GM21360 (cell line): ENCODE measurements around the gene FAM217B.
"Not testable (repeated sequence)": the region's sequence is repeated elsewhere in the genome, so short reads cannot be mapped to it uniquely, and the experiment has no call there.

Experiments used
- ATAC-seq: cut with Tn5 transposase; IDR thresholded peaks from one replicate; pipeline ENCODE4 v1.9.1; 2021; ENCODE audit warnings: mild to moderate bottlenecking, moderate library complexity; ENCODE audit not compliant: unreplicated experiment

The FAM217B gene

DNA sequence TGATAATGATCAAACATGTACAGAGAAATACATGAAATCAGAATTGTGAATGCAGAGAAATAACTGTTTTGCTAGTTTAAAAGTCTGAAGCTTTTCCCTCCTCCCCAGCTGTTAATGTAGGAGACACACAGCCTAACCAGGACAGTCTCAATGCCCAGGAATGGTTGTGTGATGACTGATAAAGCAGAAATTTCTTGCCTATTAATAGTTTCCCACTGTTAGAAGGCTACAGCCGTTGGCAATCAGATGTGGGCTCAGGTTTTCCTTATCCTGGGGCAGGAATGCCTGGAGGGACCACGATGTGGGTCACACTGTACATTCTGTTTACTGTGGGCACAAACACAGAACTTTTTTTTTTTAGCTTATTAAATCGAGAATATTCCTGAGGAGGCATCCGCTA lies 2.0 kb upstream of the FAM217B start:
- ATAC-seq: no peak

DNA sequence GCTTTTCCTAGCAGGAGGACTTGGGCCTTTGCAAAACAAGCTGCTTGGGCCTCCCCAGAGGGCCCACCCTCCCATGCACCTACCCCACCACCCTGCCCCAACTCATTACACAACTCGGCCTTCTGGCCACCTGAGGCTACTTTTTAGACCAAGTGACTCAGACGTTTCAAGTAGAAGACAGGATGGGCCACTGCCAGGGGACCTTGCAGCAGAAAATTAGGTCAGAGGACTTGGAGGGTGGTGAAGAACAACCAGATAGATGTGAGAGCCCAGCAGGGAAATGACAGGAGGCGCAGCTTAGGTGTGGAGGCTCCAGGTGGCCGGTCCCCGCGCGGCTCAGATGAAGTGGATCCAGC lies 1.5 kb upstream of the FAM217B start:
- ATAC-seq: no peak

DNA sequence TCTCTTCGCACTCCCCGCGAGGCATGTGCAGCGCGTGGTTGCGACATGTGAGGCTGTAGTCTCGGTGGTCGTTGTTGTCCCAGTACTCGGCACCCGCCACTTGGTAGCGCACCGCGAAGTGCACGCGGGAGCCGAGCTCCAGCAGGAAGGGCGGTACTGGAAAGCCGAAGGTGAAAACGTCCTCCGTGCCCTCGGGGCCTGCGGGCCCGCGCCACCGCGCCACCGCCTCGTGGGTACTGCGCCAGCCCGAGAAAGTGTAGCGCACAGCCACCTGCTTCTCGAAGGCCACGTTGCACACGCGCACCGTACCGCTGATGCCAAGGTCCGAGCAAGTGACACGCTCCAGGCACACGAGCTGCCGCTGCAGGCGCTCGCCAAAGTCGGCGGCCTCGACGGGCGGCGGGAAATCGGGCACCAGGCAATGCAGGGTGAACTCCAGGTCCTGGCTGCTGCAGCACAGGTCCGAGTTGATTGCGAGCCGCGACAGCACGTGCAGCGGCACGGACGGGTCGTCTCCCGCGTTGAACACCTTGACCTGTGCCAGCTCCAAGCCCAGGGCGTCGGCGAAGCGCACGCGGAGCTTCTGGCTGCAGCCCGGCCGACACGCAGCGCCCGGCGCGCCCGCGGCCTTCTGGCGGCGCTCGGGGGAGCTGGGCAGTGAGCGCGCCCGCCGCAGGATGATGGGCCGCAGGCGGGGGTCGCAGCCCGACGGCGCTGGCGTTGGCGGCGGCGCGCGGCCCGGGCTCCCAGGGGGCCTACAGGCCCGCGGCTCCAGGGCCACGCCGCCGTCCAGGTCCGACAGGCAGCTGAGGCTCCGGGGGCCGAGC lies 924 bp upstream of the FAM217B start:
- ATAC-seq: no peak

DNA sequence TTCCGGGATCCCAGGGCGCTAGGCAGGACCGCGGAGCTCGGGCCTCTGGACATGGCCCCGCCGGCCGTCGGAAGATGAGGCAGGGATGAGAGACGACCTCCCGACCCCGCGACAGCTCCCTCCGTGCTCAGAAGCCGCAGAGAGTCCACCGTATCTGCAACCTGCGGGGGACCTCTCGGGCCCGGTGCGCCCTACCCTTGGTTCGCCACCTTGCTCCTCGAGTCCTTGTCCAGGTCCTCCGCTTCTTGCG lies 385 bp upstream of the FAM217B start:
- peak; percentile 29 for ATAC-seq

DNA sequence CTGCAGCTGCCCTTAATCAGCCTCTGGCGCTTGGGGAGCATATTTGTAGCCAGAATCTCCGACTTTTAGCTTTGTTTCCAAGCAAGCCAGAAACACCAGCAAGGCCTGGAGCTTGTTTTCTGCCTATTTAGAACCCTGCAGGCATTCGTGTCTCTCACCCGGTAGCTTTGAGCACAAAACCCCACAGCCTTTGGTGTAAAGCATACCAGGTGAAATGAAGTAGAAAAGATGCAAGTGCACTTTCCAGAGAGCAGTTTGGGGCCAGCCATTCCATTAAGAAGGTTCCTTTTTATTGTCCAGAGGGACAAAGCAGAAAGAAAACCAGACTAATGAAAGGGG lies 736 bp downstream of the FAM217B start:
- ATAC-seq: peak; percentile 2

DNA sequence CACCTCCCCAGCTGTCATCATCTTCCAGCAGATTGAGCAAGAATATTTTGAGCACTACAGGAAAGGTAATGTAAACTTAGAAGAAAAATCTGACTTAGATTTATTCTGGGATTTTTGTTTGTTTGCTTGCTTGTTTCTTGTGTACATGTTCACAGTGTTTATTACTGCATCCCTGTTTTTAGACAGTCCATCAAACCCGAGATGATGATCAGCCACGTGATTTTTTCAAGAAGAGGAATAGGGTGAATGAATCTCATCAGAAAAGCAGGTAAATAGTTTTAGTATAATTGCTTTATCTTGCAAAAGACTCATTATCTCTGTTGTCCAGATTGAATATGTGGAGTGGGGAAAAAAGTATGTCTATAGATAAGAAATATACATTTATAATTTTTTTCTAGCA lies 2.1 kb downstream of the FAM217B start:
- no peak for ATAC-seq

DNA sequence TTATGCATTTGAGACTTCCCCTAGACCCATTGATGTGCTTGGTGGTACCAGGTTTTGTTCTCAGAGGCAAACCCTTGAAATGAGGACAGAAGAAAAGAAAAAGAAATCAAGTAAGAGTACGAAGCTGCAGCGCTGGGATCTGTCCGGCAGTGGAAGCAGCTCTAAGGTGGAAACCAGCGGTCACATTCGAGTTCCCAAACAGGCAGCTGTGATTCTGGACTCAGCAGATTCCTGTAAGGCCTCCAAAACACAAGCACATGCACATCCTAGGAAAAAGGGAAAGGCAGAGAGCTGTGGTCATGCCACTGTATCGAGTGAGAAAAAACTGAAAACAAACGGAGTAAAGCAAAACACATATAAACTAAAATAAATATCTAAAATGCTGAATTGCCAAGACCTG lies 4.5 kb downstream of the FAM217B start:
- no peak for ATAC-seq

DNA sequence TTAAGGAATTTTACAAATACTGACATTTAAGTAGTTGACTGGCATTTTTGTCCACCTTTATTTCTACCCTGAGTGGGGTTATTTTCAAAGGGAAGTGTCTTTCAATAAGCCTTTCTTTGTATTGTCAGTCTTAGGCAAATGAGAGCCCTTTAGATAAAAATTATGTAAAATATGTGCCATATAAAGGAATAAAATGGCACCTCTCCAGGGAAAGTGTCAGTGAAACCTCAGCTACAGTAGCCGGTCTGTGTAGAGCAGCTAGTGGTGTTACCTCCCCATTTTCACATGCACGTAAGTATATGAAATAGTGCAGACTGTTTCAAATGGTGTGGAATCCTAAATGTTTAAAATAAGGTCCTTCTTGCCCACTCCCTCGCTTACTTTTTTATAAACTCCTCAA lies 5.0 kb downstream of the FAM217B start:
- ATAC-seq: no peak

DNA sequence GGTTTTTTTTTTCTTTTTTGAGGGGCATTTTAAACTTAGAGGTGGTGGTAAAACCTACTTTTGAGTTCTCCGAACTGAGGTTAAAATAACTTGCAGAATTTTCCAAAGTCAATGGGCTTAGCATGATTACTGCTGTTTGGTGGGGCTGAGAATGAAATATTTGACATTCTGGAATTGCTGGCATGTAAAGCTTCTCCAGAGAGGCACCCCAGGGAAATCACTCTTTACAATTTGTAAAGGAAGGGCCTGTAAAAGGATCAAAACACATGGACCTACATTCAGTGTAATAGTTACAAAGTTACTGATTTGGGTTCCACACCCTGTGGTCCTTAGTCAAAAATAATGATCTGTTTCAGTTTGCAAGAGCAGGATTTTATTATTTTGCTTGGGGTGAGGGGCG lies 5.5 kb downstream of the FAM217B start:
- ATAC-seq: no peak

DNA sequence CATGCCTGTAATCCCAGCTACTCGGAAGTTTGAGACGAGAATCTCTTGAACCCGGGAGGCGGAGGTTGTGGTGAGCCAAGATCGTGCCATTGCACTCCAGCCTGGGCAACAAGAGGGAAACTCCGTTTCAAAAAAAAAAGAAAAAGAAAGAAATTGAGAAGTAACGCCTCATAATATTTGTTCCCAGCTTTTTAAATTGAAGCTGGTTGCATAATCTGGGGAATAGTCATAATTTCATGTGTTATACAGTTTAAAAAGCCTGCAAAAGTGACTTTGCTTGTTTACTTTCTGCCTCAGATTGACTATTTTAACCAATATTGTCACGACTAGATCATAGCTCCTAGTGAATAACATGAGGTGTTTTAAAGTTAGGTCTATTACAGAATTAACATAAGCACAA lies 7.2 kb downstream of the FAM217B start:
- no peak for ATAC-seq

DNA sequence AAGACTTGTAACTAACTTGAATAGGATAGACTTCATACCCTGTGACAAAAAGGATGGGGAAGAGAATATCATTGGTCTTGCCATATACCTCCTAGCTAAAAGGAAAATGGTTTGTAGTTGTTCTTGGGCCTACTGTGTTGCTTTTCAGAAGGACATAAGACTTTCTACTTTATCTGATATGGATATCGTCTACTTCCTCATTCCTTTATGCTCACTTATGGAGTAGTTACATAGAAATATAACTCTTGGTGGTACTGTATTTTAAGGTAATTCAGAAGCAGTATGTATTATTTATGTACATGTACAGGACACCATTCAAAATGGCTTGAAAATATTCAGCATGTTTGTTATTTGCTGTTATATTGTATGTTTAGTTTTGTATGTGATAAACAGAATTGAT lies 8.0 kb downstream of the FAM217B start:
- ATAC-seq: no peak

DNA sequence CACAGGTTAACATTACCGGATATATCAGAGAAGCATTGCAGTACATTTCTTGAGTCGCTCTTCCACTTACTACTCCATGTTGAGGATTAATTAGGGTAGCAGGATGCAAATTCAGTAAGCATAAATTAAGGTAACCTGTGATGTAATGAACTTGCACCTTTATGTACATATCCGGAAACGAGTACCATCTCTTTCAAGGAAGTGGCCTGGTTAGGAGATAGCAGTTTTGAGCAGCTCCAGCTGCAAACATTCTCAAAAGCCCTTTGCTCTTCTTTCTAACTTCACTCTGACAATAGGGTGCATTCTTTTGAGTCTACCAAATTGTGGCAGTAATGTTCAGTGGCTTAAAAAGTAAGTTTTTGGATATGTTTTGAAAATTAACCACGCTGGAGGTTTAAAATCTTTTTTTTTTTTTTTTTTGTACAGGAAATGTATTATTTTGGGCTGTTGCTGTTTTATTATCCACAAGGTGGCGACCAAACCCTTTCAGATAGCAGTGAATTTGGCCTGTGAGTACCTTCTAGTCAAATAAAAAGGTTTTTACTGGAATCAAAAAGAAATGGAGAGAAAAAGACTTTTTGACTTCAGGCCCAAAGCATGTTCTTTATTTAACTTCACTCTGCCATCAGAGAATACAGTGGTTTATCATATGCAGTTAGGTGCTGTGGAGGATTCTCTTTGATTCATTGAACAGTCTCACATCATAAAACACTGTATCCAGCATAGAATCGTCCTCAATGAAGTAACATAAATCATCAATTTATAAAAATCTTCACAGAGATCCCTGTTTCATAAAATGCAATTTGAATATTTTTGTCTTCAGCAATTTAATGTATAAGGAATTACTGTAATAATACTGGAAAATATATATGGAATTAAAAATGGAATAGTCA lies 8.9 kb downstream of the FAM217B start:
- no peak for ATAC-seq

DNA sequence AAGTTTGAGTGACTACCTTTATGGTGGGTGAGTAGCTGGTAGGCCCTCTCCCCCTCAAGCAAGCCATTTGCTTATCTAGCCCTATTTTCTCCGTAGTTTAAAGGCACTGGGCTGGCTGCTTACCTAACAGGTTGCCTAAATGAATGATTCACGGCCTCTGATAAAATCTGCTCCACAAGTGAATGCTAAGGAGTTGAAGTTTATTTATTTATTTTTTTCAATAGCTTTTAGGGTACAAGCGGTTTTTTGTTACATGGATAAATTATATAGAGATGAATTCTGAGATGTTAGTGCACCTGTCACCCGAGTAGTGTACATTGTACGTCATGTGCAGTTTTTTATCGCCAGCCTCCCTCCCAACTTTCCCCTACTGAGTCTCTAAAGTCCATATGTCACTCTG lies 9.7 kb downstream of the FAM217B start:
- no peak for ATAC-seq

DNA sequence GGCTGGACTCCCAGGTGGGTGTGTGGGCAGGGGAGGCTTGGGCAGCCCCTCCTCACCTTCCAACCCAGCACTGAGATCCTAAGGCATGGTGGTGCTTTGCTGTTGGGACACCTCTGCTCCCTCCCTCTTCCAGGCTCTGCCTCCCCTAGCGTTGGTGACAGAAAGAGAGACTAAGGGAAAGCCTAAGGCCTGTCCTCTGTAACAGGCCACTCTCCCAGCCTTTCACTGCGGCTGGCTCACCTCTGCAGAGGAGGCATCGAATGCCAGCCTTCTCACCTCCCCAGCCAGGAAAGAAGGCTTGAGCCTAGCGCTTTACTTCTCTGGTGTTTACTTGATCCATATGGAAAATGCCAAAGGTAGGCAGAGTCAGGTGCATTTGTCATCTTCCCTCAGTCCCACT lies 14.5 kb downstream of the FAM217B start:
- no peak for ATAC-seq

DNA sequence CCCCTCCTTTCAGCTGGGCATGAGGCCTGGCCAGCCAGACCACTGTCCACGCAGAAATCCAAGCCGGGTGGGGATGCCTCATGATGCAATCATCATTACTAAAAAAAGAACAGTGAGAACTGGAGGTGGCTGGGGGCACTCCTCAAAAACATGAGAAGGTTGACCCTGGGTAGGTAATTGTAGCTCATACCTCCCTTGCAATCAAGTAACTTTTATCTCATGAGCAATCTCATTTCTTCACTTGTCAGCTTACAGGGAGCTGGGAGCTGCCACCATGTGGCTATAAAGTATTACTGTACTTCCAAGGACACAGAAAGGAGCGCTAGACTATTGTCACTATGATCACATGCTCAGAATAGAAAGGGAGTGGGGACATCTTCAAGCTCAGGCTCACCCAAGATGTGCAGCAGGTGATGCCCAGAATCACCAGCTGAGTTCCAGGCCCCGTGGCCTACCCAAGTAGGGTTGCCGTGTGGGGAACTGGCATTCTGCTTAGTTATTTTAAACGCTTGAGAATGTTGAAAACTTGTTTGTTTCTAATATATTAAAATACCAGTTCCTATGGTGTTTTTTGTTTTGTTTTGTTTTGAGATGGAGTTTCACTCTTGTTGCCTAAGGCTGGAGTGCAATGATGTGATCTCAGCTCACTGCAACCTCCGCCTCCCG lies 15.1 kb downstream of the FAM217B start:
- peak; percentile 95 for ATAC-seq

DNA sequence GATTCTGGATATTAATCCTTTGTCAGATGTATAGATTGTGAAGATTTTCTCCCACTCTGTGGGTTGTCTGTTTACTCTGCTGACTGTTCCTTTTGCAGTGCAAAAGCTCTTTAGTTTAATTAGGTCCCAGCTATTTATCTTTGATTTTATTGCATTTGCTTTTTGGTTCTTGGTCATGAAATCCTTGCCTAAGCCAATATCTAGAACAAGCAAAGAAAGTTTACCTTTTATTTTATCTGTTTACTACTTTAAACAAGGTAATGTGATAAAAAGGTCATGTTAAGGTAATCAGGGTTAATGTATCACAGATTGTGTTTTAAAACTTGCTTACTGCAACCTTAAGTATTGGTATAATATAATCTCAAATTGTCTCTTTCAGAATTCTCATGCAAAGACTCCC lies 17.4 kb downstream of the FAM217B start:
- not testable (repeated sequence) for ATAC-seq

DNA sequence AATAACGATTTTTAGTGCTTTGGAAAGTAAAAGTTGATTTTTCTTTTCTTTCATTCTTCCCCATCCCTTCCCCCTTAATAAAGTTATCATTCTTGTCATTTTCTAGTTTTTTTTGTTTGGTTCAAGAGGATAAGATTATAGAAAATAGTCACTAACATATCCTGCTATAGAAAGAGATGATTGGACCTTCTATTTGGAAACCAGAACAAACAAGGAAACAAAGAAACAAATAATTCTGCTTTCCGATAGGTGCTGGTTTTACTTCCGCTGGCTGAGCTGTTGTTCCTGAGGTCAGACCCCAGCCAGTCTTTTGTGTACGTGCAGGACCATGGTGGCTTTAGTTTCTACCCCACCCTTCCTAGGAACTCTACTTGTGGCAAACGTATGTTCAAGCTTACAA lies 17.9 kb downstream of the FAM217B start, which contains the start of gene CDH26:
CDH26 (plus strand) TSS at position 301 of the 400 bp plus-strand sequence. CDS start 304 bp downstream, outside the sequence.
- no peak for ATAC-seq

DNA sequence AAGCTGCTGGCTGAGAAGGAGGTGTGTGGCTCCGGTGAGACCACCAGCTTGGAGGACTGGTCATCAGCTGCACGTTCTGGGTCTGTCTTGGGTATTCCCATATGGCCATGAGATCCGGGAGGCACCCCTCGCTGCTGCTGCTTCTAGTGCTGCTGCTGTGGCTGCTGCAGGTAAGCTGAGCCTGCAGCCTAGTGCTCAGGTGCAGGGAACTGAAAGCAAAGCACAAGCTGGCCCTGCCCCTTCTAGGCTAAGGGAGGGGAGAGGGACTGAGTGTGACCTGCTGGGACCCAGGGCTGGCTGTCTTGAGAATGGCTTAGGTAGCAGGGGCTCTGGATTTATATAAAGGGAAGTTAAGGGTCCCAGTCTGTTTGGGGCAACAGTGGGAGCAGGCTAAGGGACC lies 18.4 kb downstream of the FAM217B start:
- ATAC-seq: no peak

DNA sequence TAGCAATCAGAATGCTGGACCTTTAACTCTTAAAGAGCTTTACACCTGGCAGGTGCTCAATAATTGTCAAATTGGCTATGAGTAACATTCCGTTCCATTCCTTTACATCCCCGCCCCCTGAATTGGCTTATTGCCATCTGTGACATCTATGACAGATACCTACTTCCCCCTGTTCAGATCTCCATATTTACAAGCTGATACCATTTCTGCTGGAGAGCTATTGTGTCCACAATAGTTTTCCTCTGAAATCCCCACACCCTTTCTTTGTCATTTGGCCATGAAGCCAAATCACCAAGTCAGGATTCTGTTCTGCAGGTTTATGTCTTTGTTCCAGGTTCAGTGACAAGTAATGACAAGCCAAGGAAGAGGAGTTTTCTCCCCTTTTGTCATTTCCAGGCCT lies 21.2 kb downstream of the FAM217B start:
- no peak for ATAC-seq

DNA sequence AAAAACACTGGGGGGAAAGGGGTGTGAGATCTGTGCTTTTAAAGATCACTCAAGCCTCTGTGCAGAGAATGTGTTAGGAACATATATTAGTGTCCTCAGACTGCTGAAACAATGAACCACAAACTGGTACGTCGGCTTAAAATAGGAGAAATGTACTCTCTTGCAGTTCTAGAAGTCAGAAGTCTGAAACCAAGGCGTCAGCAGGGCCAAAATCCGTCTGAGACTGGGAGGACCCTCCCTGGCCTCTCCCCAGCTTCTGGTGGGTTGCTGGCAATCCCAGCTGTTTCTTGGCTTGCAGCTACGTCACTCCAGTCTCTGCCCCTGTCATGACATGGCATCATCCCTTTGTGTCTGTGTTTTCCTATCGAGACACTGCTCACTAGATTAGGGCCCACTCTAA lies 22.0 kb downstream of the FAM217B start:
- no peak for ATAC-seq

DNA sequence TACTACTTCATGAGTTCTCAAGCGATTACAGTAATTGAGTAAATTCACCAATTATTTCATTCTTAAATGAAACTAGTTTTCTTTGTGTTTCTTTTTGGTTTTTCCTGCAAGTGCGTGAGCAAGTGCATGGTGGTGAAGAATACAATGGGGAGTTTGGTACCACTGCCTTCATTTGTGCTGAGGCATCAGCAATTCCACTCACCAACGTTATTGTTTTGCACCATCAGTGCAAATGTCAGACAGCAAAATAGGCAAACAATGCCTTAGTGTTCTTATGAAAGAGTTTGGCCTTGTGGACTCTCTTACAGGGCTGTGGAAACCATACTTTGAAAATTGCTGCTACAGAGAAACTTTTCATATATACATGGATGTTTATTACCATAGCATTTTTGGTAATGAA lies 26.2 kb downstream of the FAM217B start:
- ATAC-seq: no peak

DNA sequence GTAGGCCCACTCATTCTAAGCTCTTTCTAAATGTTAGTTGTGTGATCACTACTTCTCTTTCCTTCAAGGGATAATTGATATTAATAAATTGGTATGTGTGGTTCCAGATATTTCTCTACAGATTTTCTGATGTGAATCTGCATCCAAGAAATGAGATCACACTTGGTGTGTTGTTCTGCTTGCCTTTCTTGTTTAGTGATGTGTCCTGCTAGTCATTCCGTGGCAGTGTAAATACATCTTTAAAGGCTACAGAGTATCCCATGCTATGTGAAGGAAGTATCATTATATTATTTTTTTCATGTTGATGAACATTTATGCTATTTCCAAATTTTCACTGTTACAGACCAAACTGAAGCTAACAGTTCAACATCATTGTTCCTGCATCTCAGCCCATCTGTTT lies 31.2 kb downstream of the FAM217B start:
- no peak for ATAC-seq
